ENCODE measurements around the gene CHRND.
"Not testable (repeated sequence)": the region's sequence is repeated elsewhere in the genome, so short reads cannot be mapped to it uniquely, and the experiment has no call there.

Gene CHRND

GRCh38 chr2:232568161-232568560 lies 42.2 kb downstream of the CHRND start:
- H3K27ac ChIP-seq, result no peak overlapping the region
- TF ChIP-seq CTCF (IDR thresholded peaks at IDR 0.05) (no peak), ZFX (IDR thresholded peaks at IDR 0.05; ENCODE audit: borderline replicate concordance) (no peak)

GRCh38 chr2:232569541-232569940 lies 43.6 kb downstream of the CHRND start:
- TF ChIP-seq ZFX (IDR thresholded peaks at IDR 0.05; ENCODE audit: borderline replicate concordance), result no peak
- TF ChIP-seq CTCF (IDR thresholded peaks at IDR 0.05), result no peak
- no peak overlapping the region for H3K27ac ChIP-seq

GRCh38 chr2:232570481-232570880 lies 44.5 kb downstream of the CHRND start:
- H3K27ac ChIP-seq, result not testable (repeated sequence)

GRCh38 chr2:232571026-232571474 lies 45.1 kb downstream of the CHRND start:
- H3K27ac ChIP-seq, result no peak overlapping the region
- TF ChIP-seq CTCF (IDR thresholded peaks at IDR 0.05) (no peak), ZFX (IDR thresholded peaks at IDR 0.05; ENCODE audit: borderline replicate concordance) (no peak)

GRCh38 chr2:232573042-232573441 lies 47.1 kb downstream of the CHRND start:
- TF ChIP-seq CTCF (IDR thresholded peaks at IDR 0.05) (no peak), ZFX (IDR thresholded peaks at IDR 0.05; ENCODE audit: borderline replicate concordance) (no peak)

GRCh38 chr2:232573771-232574435 lies 47.9 kb downstream of the CHRND start:
- TF ChIP-seq ZFX (IDR thresholded peaks at IDR 0.05; ENCODE audit: borderline replicate concordance), result no peak
- TF ChIP-seq CTCF (IDR thresholded peaks at IDR 0.05), result no peak
- H3K27ac ChIP-seq, result no peak overlapping the region

More at GRCh38 chr2:232573042-232573441, 47.1 kb downstream of the CHRND start:
- no peak overlapping the region for H3K27ac ChIP-seq

GRCh38 chr2:232574674-232575403 lies 48.9 kb downstream of the CHRND start:
- no peak overlapping the region for H3K27ac ChIP-seq
- TF ChIP-seq ZFX (IDR thresholded peaks at IDR 0.05; ENCODE audit: borderline replicate concordance), result no peak
- TF ChIP-seq CTCF (IDR thresholded peaks at IDR 0.05), result no peak
